Ascending aorta (tissue), 2 donors: ENCODE results near the gene SORCS2. TPM values are rescaled to one million over a fixed set of nuclear protein-coding genes. Genes with fewer than 3 reads are reported as not detected.

ENCODE experiments used
- DNase-seq, 2 donors: peaks; one replicate each; pipeline ENCODE4 v3.0.0-alpha.2; 2019; ENCODE audit warnings: low spot score in 2 of 2
- H3K27ac ChIP-seq, 2 donors: fragments of 200-600 bp; sonication (generic); one replicate each; pipeline ENCODE4 v1.5.1; 2016 to 2017; ENCODE audit warnings: mild to moderate bottlenecking in 1 of 2
- H3K27me3 ChIP-seq: fragments of 200-600 bp; sonication (generic); one replicate; pipeline ENCODE4 v1.5.1; 2017
- H3K36me3 ChIP-seq, 2 donors: fragments of 200-600 bp; sonication (generic); one replicate each; pipeline ENCODE4 v1.5.1; 2016
- H3K4me1 ChIP-seq, 2 donors: fragments of 200-600 bp; sonication (generic); one replicate each; pipeline ENCODE4 v1.5.1; 2016 to 2017; ENCODE audit warnings: mild to moderate bottlenecking in 1 of 2
- H3K4me3 ChIP-seq, 2 donors: fragments of 200-600 bp; sonication (generic); one replicate each; pipeline ENCODE4 v1.5.1; 2016 to 2017; ENCODE audit warnings: mild to moderate bottlenecking in 1 of 2
- H3K9me3 ChIP-seq, 2 donors: fragments of 200-600 bp; sonication (generic); one replicate each; pipeline ENCODE4 v1.5.1; 2016
- intact Hi-C: fragments of 100-400 bp; cut with DNase I; formaldehyde crosslinking; loops from one replicate; pipeline ENCODE4 v1.15.1; 2023
- total RNA-seq: library from RNA; depleted of rRNA; stranded (reverse); fragments of >200 nt; gene quantifications from one replicate; pipeline ENCODE4 v1.1.0, GENCODE V29; 2016
- TF ChIP-seq, protein P1 (sequence below), 3 experiments: fragments of 200-600 bp in 2 of 3; fragments of 450-650 bp in 1 of 3; sonication (generic) in 2 of 3; IDR thresholded peaks; one replicate each; pipeline ENCODE4 v1.5.1; 2016 to 2019; ENCODE audit warnings: antibody characterized with exemption in 3 of 3, mild to moderate bottlenecking in 1 of 3, moderate library complexity in 1 of 3

Gene SORCS2
- total RNA-seq, 1 donor from 2014 or later: 0.32 TPM

DNA sequence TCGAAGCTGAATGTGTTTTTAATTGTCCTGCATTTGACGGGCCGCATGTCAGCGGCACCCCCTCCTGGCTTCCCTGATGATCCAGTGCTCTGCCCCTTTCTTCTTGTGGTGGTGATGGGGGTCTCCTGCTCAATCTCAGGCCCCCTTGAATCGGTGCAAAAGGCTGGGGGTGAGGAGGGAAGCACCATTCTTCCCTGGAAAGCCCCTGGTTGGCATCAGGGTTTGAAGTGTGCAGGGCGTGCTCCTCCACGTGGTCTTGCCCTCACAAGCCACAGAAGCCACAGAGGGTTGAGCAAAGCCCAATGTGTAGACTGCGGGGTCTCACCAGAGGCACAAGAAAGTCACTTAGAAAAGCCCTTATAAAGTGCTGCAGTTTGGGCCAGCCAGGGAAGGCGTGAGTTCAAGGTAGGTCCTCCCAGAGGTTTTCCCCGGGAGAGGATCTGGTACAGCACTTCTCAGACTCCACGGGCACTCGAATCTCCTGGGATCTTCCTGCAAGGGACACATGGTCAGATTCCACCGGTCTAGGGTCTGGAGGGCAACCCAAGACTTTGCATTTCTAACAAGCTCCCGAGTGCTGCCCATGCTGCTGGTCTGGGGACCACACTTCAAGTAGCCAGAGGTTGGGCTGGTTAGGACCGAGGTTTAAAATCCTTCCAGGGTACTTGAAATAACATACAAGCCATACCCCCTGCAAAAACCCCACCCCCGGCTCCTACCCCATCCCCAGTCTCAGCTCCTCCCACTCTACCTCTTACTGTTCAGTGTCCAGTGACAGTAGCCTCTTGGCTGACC is 207.3 kb downstream of the SORCS2 start:
- Histone ChIP-seq H3K27me3 (no peaks in the 10 kb centered on the region), H3K9me3 (no peaks in the 10 kb centered on the region), H3K4me3 (no peak overlapping the region), H3K36me3 (no peaks in the 10 kb centered on the region), H3K4me1 (no peaks in the 10 kb centered on the region), H3K27ac (no peak overlapping the region)
- intact Hi-C loops: no loop called here
- DNase-seq: peak in 1 of 2 donors; percentile 35
- TF ChIP-seq, protein P1, sequence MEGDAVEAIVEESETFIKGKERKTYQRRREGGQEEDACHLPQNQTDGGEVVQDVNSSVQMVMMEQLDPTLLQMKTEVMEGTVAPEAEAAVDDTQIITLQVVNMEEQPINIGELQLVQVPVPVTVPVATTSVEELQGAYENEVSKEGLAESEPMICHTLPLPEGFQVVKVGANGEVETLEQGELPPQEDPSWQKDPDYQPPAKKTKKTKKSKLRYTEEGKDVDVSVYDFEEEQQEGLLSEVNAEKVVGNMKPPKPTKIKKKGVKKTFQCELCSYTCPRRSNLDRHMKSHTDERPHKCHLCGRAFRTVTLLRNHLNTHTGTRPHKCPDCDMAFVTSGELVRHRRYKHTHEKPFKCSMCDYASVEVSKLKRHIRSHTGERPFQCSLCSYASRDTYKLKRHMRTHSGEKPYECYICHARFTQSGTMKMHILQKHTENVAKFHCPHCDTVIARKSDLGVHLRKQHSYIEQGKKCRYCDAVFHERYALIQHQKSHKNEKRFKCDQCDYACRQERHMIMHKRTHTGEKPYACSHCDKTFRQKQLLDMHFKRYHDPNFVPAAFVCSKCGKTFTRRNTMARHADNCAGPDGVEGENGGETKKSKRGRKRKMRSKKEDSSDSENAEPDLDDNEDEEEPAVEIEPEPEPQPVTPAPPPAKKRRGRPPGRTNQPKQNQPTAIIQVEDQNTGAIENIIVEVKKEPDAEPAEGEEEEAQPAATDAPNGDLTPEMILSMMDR (IDR thresholded peaks at IDR 0.05): no peak

DNA sequence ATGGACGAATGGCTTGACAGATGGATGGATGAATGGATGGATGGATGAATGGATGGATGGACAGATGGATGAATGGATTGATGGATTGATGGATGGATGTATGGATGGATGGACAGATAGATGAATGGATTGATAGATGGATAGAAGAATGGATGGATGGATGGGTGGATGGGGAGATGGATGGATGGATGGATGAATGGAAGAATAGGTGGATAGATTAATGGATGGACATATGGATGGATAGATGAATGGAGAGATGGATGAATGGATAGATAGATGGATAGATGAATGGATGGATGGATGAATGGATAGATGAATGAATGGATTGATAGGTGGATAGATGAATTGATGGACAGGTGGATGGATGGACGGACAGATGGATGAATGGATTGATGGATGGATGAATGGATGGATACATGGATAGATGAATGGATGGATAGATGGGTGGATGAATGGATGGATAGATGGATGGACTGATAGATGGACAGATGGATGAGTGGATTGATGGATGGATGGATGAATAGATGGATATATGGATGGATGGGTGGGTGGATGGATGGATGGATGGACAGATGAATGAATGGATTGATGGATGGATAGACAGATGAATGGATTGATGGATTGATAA is 208.4 kb downstream of the SORCS2 start:
- no peak for DNase-seq
- TF ChIP-seq, protein P1 (IDR thresholded peaks at IDR 0.05): no peak
- H3K36me3 ChIP-seq: no peaks in the 10 kb centered on the region
- no peaks in the 10 kb centered on the region for H3K27me3 ChIP-seq
- H3K9me3 ChIP-seq: no peaks in the 10 kb centered on the region
- no peak overlapping the region for H3K27ac ChIP-seq
- intact Hi-C loops: no loop called here
- no peaks in the 10 kb centered on the region for H3K4me1 ChIP-seq
- H3K4me3 ChIP-seq: no peak overlapping the region

DNA sequence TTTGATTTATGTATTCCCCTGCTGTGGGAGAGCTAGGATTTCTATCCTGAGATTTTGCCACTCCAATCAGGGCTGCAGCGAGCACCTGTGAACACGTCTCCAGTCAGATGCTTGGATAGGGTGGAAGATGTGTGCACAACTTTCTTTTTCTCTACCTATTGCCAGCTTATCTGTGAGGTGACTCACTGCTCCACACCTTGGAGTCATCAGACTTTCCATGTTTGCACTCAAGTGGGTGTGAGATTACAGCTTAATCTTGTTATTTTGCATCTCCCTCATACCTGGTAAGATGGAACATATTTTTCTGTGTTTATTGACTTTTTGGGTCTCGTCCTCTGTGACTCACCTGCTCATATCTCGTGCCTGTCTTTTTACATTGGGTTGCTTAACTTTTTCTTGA is 210.2 kb downstream of the SORCS2 start:
- no peak for DNase-seq
- Histone ChIP-seq H3K27ac (no peak overlapping the region), H3K9me3 (peaks cover 0 to 4% of the 10 kb centered on the region in 2 donors), H3K4me1 (no peaks in the 10 kb centered on the region), H3K36me3 (no peaks in the 10 kb centered on the region), H3K27me3 (no peaks in the 10 kb centered on the region), H3K4me3 (no peak overlapping the region)
- intact Hi-C loops: no loop called here
- TF ChIP-seq, protein P1 (IDR thresholded peaks at IDR 0.05): no peak

DNA sequence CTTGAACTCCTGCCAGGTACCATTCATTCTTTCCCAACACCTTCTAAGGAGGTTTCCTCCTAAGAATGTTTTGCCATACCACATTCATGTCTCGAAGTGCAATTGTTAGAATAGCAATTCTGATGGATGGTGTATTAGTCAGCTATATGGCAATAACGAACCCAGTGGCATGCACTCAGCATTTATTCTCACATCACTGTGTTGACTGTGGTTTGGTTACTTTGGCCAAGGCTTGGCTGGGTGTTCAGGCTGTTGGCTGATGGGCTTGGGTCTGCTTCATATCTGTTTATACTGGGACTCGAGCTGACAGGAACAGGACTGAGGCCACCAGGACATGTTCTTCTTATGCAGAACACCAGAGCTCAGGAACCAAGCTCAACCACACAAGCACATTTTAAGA is 210.7 kb downstream of the SORCS2 start:
- H3K27me3 ChIP-seq: no peaks in the 10 kb centered on the region
- TF ChIP-seq, protein P1 (IDR thresholded peaks at IDR 0.05): no peak
- peak; percentile 5 to 31 for DNase-seq
- intact Hi-C loops: no loop called here
- no peaks in the 10 kb centered on the region for H3K4me1 ChIP-seq
- H3K4me3 ChIP-seq: no peak overlapping the region
- H3K9me3 ChIP-seq: peaks cover under 1 to 9% of the 10 kb centered on the region in 2 donors
- H3K27ac ChIP-seq: no peak overlapping the region
- H3K36me3 ChIP-seq: no peaks in the 10 kb centered on the region

DNA sequence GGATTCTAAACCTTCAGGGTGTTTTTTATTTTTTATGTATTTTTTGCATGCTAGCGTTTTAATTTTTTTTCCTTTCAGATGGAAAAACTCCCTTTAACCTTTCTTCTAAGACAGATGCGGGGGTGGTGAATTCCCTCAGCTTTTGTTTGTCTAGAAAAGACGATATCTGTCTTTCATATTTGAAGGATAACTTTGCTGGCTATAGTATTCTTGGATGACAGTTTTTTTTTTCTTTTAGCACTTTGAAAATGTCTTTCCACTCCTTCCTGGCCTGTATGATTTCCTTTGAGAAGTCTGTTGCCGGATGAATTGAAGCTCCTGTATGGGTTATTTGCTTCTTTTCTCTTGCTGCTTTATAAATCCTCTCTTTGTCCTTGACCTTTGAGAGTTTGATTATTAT is 215.8 kb downstream of the SORCS2 start:
- H3K4me1 ChIP-seq: no peaks in the 10 kb centered on the region
- H3K4me3 ChIP-seq: no peak overlapping the region
- TF ChIP-seq, protein P1 (IDR thresholded peaks at IDR 0.05): no peak
- intact Hi-C loops: no loop called here
- H3K27ac ChIP-seq: no peak overlapping the region
- H3K27me3 ChIP-seq: no peaks in the 10 kb centered on the region
- DNase-seq: no peak
- H3K36me3 ChIP-seq: no peaks in the 10 kb centered on the region
- peaks cover 14 to 21% of the 10 kb centered on the region in 2 donors for H3K9me3 ChIP-seq
